ENCODE measurements around the gene ERC1. TPM values are rescaled to one million over a fixed set of nuclear protein-coding genes. Genes with fewer than 3 reads are reported as not detected.
"Not testable (repeated sequence)": the region's sequence is repeated elsewhere in the genome, so short reads cannot be mapped to it uniquely, and the experiment has no call there.

Gene ERC1
- total and polyA plus RNA-seq, 4 donors = 7.4 to 78.2 (median 39.8) TPM

DNA sequence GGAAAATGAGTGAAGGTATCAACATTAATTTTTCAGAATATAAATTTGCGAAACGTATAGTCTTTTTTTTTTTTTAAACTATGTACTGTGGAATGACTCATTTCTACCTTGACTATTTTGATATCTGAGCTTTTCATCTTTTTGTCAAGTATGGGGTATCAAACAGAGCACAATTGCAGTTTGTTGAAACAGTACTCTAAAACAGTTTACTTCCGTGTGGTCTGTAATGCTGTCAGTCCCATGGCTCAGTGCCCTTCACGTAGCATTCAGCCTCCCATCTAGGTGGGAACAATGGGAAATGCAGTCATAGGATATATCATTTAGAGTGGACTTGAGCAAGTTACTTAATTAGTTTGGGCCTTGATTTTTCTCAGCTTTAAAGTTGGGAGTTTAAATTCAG is 139.5 kb downstream of the ERC1 start:
- no peak overlapping the region for H3K9ac ChIP-seq (ENCODE audit: insufficient read depth in 1 of 2, low read length in 2 of 2)
- DNase-seq (peak in 2 of 3 donors; percentile 16 to 47), ATAC-seq (ENCODE audit: insufficient read depth, low FRiP score) (no peak)
- TF ChIP-seq, protein P1, sequence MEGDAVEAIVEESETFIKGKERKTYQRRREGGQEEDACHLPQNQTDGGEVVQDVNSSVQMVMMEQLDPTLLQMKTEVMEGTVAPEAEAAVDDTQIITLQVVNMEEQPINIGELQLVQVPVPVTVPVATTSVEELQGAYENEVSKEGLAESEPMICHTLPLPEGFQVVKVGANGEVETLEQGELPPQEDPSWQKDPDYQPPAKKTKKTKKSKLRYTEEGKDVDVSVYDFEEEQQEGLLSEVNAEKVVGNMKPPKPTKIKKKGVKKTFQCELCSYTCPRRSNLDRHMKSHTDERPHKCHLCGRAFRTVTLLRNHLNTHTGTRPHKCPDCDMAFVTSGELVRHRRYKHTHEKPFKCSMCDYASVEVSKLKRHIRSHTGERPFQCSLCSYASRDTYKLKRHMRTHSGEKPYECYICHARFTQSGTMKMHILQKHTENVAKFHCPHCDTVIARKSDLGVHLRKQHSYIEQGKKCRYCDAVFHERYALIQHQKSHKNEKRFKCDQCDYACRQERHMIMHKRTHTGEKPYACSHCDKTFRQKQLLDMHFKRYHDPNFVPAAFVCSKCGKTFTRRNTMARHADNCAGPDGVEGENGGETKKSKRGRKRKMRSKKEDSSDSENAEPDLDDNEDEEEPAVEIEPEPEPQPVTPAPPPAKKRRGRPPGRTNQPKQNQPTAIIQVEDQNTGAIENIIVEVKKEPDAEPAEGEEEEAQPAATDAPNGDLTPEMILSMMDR (IDR thresholded peaks at IDR 0.05; ENCODE audit: control extremely low read depth, extremely low read depth) = no peak
- no peak overlapping the region for H3K4me3 ChIP-seq
- peaks cover 0 to 2% (median 0%) of the 10 kb centered on the region in 4 donors for H3K36me3 ChIP-seq (ENCODE audit: control insufficient read depth in 4 of 4, insufficient read depth in 4 of 4, low read length in 4 of 4)
- WGBS, 2 donors = 58 to 76% methylated on average over 4 of the region's 4 CpGs
- H3K27me3 ChIP-seq (ENCODE audit: control insufficient read depth in 3 of 3, insufficient read depth in 3 of 3, low read length in 2 of 3) = no peaks in the 10 kb centered on the region
- H3K9me3 ChIP-seq (ENCODE audit: control insufficient read depth in 4 of 4, insufficient read depth in 3 of 4, low read length in 3 of 4) = no peaks in the 10 kb centered on the region
- no peak overlapping the region for H3K27ac ChIP-seq (ENCODE audit: low read depth in 1 of 2, low read length in 1 of 2)
- H3K4me1 ChIP-seq (ENCODE audit: control insufficient read depth in 5 of 5, insufficient read depth in 5 of 5, low read length in 5 of 5) = no peaks in the 10 kb centered on the region

DNA sequence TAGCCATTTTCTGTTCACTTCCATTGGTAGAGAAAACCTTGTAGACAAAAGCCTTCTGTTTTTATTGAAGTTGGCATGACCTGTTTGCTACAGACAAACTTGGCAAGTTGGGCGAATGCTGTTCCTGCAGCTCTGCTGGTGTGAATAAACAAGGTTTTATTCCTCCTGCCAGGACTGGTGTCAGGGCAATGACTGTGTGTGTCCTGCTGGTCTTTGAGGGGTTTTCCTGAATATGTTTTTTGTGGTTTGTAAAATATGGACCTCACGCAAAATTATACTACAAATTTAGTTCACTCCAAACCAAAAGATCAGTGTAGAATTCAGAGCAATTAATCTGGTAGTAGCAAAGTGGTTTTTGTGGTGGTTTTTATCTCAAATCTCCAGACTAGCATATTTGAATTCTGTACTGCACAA is 140.8 kb downstream of the ERC1 start:
- no peak overlapping the region for H3K9ac ChIP-seq (ENCODE audit: insufficient read depth in 1 of 2, low read length in 2 of 2)
- TF ChIP-seq, protein P1 (IDR thresholded peaks at IDR 0.05; ENCODE audit: control extremely low read depth, extremely low read depth) = no peak

DNA sequence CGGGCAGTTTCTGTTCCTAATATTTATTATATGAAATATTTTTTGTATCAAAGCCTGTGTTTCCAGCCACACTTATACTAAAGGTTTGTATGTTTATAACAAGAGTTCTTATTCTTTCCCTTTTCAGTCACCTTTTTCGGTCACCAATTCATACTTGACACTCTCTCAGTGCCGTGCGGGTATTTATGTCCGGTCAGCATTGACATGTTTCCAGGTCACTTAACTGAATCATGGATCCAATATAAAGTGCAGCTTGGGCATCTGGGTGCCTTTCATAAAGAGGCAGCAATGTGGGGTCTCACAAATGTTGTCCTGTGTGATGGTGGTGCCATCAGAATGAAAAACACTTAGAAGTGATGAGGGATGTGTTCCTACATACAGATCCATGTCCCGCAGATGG is 141.3 kb downstream of the ERC1 start:
- Histone ChIP-seq H3K4me1 (ENCODE audit: control insufficient read depth in 5 of 5, insufficient read depth in 5 of 5, low read length in 5 of 5) (no peaks in the 10 kb centered on the region), H3K27me3 (ENCODE audit: control insufficient read depth in 3 of 3, insufficient read depth in 3 of 3, low read length in 2 of 3) (no peaks in the 10 kb centered on the region), H3K9ac (ENCODE audit: insufficient read depth in 1 of 2, low read length in 2 of 2) (no peak overlapping the region), H3K36me3 (ENCODE audit: control insufficient read depth in 4 of 4, insufficient read depth in 4 of 4, low read length in 4 of 4) (peaks cover 0 to 2% (median 0%) of the 10 kb centered on the region in 4 donors), H3K9me3 (ENCODE audit: control insufficient read depth in 4 of 4, insufficient read depth in 3 of 4, low read length in 3 of 4) (no peaks in the 10 kb centered on the region), H3K4me3 (no peak overlapping the region), H3K27ac (ENCODE audit: low read depth in 1 of 2, low read length in 1 of 2) (no peak overlapping the region)
- WGBS, 2 donors = 73% methylated on average over 6 of the region's 6 CpGs
- ATAC-seq (ENCODE audit: insufficient read depth, low FRiP score) (no peak), DNase-seq (no peak)
- TF ChIP-seq, protein P1 (IDR thresholded peaks at IDR 0.05; ENCODE audit: control extremely low read depth, extremely low read depth) = no peak

More for the DNA sequence above, 140.8 kb downstream of the ERC1 start:
- Histone ChIP-seq H3K36me3 (ENCODE audit: control insufficient read depth in 4 of 4, insufficient read depth in 4 of 4, low read length in 4 of 4) (peaks cover 0 to 2% (median 0%) of the 10 kb centered on the region in 4 donors), H3K9me3 (ENCODE audit: control insufficient read depth in 4 of 4, insufficient read depth in 3 of 4, low read length in 3 of 4) (no peaks in the 10 kb centered on the region), H3K4me1 (ENCODE audit: control insufficient read depth in 5 of 5, insufficient read depth in 5 of 5, low read length in 5 of 5) (no peaks in the 10 kb centered on the region), H3K27me3 (ENCODE audit: control insufficient read depth in 3 of 3, insufficient read depth in 3 of 3, low read length in 2 of 3) (no peaks in the 10 kb centered on the region), H3K27ac (ENCODE audit: low read depth in 1 of 2, low read length in 1 of 2) (no peak overlapping the region), H3K4me3 (no peak overlapping the region)
- ATAC-seq (ENCODE audit: insufficient read depth, low FRiP score) (no peak), DNase-seq (no peak)
- 56 to 57% methylated on average over 2 of the region's 2 CpGs for WGBS, 2 donors

DNA sequence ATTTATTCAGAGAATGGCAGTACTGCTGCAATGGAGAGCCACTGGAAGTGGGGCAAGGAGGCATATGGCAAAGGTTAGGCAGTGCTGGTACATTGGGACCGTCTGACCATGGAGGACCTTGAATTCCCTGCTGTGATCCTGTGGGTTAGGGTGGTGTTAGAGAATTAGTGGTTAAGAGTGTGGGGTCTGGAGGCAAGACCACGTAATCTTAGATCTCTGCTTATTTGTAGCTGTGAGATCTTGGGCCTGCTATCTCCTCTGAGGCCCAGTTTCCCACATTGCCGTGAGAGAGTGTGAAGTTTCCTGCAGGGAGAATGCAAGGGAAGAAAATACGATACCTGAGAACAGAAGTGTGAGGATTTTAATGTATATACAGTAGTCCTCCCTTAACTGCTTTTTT is 147.7 kb downstream of the ERC1 start:
- Histone ChIP-seq H3K9me3 (ENCODE audit: control insufficient read depth in 4 of 4, insufficient read depth in 3 of 4, low read length in 3 of 4) (no peaks in the 10 kb centered on the region), H3K27me3 (ENCODE audit: control insufficient read depth in 3 of 3, insufficient read depth in 3 of 3, low read length in 2 of 3) (no peaks in the 10 kb centered on the region), H3K36me3 (ENCODE audit: control insufficient read depth in 4 of 4, insufficient read depth in 4 of 4, low read length in 4 of 4) (peaks cover 0 to 2% (median under 1%) of the 10 kb centered on the region in 4 donors), H3K9ac (ENCODE audit: insufficient read depth in 1 of 2, low read length in 2 of 2) (no peak overlapping the region), H3K4me3 (no peak overlapping the region), H3K4me1 (ENCODE audit: control insufficient read depth in 5 of 5, insufficient read depth in 5 of 5, low read length in 5 of 5) (no peaks in the 10 kb centered on the region), H3K27ac (ENCODE audit: low read depth in 1 of 2, low read length in 1 of 2) (no peak overlapping the region)
- no peak for DNase-seq
- TF ChIP-seq, protein P1 (IDR thresholded peaks at IDR 0.05; ENCODE audit: control extremely low read depth, extremely low read depth) = no peak
- WGBS, 2 donors = 96% methylated on average over 4 of the region's 4 CpGs
- no peak for ATAC-seq (ENCODE audit: insufficient read depth, low FRiP score)

DNA sequence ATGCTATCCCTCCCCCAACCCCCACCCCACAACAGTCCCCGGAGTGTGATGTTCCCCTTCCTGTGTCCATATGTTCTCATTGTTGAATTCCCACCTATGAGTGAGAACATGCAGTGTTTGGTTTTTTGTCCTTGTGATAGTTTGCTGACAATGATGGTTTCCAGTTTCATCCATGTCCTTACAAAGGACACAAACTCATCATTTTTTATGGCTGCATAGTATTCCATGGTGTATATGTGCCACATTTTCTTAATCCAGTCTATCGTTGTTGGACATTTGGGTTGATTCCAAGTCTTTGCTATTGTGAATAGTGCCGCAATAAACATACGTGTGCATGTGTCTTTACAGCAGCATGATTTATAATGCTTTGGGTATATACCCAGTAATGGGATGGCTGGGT is 155.7 kb downstream of the ERC1 start:
- not testable (repeated sequence) for H3K4me3 ChIP-seq; H3K36me3 ChIP-seq (ENCODE audit: control insufficient read depth in 4 of 4, insufficient read depth in 4 of 4, low read length in 4 of 4); H3K27ac ChIP-seq (ENCODE audit: low read depth in 1 of 2, low read length in 1 of 2); DNase-seq; H3K9me3 ChIP-seq (ENCODE audit: control insufficient read depth in 4 of 4, insufficient read depth in 3 of 4, low read length in 3 of 4); H3K4me1 ChIP-seq (ENCODE audit: control insufficient read depth in 5 of 5, insufficient read depth in 5 of 5, low read length in 5 of 5); ATAC-seq (ENCODE audit: insufficient read depth, low FRiP score); H3K9ac ChIP-seq (ENCODE audit: insufficient read depth in 1 of 2, low read length in 2 of 2); H3K27me3 ChIP-seq (ENCODE audit: control insufficient read depth in 3 of 3, insufficient read depth in 3 of 3, low read length in 2 of 3)
- WGBS, 2 donors = 89 to 97% methylated on average over 3 to 4 of the region's 4 CpGs

Measured in lung (tissue), 12 donors.